HG03060 (cell line): ENCODE measurements around the gene KIAA0319L.
"Not testable (repeated sequence)": the region's sequence is repeated elsewhere in the genome, so short reads cannot be mapped to it uniquely, and the experiment has no call there.

Experiments
- ATAC-seq: cut with Tn5 transposase; IDR thresholded peaks from one replicate; pipeline ENCODE4 v1.9.1; 2021; ENCODE audit warnings: low read depth, moderate number of reproducible peaks; ENCODE audit not compliant: unreplicated experiment

KIAA0319L gene

DNA sequence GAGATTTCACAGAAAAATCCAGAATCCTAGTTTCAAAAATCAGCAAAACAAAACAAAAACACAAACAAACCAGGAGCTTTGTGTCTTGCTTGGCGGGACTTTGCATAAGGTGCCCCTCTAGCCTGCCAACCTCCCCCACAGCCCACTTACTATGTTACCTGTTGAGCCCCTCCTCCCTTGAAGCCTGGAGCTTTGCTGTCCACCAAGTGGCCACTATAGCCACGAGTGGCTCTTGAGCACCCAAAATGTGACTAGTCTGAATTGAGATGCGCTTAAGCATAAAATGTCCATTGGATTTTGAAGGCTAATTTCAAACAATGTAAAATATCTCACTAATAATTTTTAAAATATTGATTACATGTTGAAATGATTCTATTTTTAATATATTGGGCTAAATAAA lies 28.1 kb upstream of the KIAA0319L start:
- ATAC-seq = no peak

DNA sequence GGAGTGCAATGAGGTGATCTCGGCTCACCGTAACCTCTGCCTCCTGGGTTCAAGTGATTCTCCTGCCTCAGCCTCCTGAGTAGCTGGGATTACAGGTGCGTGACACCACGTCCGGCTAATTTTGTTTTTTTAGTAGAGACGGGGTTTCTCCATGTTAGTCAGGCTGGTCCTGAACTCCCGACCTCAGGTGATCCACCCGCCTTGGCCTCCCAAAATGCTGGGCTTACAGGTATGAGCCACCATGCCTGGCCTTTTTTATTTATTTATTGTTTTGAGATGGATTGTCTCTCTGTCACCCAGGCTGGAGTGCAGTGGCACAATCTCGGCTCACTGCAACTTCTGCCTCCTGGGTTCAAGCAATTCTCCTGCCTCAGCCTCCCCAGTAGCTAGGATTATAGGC lies 24.4 kb upstream of the KIAA0319L start:
- ATAC-seq = not testable (repeated sequence)

GRCh38 chr1:35580949-35581388 lies 23.8 kb upstream of the KIAA0319L start:
- no peak for ATAC-seq

DNA sequence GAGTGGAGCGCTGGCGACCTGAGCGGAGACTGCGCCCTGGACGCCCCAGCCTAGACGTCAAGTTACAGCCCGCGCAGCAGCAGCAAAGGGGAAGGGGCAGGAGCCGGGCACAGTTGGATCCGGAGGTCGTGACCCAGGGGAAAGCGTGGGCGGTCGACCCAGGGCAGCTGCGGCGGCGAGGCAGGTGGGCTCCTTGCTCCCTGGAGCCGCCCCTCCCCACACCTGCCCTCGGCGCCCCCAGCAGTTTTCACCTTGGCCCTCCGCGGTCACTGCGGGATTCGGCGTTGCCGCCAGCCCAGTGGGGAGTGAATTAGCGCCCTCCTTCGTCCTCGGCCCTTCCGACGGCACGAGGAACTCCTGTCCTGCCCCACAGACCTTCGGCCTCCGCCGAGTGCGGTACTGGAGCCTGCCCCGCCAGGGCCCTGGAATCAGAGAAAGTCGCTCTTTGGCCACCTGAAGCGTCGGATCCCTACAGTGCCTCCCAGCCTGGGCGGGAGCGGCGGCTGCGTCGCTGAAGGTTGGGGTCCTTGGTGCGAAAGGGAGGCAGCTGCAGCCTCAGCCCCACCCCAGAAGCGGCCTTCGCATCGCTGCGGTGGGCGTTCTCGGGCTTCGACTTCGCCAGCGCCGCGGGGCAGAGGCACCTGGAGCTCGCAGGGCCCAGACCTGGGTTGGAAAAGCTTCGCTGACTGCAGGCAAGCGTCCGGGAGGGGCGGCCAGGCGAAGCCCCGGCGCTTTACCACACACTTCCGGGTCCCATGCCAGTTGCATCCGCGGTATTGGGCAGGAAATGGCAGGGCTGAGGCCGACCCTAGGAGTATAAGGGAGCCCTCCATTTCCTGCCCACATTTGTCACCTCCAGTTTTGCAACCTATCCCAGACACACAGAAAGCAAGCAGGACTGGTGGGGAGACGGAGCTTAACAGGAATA lies 20.1 kb upstream of the KIAA0319L start:
- no peak for ATAC-seq

GRCh38 chr1:35576766-35577070 lies 19.5 kb upstream of the KIAA0319L start:
- ATAC-seq = not testable (repeated sequence)

GRCh38 chr1:35576061-35576765 lies 19.0 kb upstream of the KIAA0319L start:
- no peak for ATAC-seq

DNA sequence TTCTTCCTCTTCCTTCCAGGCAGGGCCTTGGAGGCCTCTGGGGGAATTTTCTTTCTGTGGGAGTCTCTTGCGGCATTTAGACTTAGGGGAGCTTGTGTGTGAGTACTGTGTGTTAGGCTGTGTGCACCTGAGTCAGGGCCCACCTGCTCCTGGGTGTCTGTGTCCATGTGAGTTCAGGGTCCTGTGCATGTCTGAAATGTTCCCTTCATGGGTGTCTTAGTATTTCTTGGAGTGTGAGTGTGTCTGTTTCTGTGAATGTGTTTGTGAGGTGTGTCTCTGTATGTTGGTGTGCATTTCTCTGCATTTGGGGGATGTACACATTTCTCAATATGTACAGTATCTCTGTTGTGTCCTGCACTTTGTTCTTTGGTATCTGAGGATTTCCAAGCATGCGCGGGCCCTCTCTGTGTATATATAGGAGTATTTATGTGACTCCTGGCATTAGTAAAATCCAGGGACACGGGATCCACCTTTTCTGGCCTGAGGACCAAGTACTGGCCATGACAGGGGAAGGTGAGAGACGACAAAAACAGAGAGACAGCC lies 18.3 kb upstream of the KIAA0319L start:
- ATAC-seq = no peak

DNA sequence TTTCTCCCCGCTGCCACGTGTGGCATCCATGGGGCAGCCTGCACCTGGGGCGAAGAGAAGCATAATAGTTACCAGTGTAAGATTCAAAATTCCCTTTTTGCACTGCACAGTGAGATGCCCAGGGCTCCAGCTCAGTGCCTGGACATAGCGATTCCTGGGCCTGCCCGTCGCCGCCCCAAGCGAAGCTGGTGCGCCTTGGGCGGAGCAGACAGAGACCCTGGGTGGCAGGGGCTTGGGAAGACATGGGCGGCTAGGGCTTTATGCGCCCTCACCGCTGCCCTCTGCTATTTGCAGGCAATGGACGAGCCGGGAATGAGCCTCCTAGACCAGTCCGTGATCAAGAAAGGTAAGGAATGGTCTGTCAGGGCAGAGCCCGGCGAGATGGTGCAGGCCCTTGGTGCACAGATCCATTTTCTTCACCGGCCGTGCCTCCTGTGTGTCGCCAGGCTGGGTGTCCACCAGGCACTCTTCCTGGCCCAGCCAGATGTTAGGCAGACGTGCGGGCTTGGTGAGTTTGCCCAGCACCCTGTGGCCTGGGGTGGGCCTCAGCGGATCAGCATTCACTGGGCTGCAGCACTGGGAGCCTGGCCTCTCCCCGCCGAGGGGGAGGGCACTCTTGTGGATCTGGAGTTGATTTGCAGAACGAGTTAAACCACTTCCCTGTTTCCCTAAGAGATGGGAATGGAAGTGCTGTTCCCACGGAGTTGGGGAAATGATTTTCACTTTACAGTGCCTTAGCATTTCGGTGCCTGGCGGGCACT lies 17.6 kb upstream of the KIAA0319L start:
- no peak for ATAC-seq

DNA sequence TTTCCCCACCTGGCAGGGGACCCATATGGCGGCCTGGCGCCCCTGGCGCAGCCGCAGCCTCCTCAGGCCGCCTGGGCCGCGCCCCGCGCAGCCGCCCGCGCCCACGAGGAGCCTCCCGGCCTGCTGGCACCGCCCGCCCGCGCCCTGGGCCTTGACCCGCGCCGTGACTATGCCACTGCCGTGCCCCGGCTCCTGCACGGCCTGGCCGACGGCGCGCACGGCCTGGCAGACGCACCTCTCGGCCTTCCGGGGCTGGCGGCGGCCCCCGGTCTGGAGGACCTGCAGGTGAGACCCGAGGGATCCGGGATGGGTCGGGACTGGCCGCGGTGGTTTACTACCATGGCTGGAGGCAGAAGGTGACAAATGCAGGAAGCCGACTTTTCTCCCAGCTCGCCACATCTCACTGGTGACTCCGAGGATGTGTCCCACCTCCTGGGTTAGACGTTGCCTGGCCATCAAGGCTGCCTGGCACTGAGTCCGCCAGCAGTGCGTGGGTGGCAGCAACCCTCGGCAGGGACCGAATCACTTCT lies 17.0 kb upstream of the KIAA0319L start:
- no peak for ATAC-seq

DNA sequence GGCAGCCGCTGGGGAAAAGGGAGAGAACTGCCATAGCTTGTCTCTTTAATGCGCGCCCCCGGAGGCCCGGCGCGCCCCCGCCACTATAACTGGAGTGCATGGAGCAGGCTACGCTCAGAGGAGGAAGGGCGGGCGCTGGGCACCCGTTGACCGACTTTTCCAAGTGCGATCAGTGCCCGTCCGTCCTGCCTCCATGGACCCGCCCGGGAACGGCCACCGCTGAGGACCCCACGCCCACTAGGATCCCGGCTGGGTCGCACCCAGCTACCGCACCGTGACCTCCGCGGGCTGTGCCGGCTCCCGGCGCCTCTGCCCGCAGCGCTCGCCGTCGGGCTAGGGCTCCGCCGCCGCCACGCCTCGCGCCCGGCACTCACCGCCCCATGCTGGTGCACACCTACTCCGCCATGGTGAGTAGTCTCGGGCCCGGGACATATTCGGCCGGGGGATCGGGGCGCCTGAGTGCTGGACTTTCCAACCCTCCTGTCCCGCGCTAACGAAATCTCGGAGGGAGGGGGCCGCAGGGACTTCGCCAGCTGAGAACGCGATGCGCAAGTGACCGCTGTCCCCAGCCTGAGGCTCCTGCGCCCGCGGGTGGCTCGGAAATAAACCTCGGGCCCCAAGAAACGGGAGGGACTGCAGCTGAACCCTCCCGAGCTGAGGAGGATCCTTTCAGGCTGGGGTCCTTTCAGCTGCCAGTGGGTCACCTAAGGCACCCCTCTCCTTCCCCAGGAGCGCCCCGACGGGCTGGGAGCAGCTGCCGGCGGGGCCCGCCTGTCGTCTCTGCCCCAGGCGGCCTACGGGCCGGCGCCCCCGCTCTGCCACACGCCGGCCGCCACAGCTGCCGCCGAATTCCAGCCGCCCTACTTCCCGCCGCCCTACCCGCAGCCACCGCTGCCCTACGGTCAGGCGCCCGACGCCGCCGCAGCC lies 16.3 kb upstream of the KIAA0319L start, which contains the start of gene TFAP2E:
TFAP2E (plus strand) TSS at position 117 of the 927 bp plus-strand sequence; CDS start at position 381, 264 bp downstream.
- ATAC-seq = no peak

GRCh38 chr1:35572296-35572695 lies 15.1 kb upstream of the KIAA0319L start:
- no peak for ATAC-seq

GRCh38 chr1:35571263-35571662 lies 14.1 kb upstream of the KIAA0319L start:
- no peak for ATAC-seq

DNA sequence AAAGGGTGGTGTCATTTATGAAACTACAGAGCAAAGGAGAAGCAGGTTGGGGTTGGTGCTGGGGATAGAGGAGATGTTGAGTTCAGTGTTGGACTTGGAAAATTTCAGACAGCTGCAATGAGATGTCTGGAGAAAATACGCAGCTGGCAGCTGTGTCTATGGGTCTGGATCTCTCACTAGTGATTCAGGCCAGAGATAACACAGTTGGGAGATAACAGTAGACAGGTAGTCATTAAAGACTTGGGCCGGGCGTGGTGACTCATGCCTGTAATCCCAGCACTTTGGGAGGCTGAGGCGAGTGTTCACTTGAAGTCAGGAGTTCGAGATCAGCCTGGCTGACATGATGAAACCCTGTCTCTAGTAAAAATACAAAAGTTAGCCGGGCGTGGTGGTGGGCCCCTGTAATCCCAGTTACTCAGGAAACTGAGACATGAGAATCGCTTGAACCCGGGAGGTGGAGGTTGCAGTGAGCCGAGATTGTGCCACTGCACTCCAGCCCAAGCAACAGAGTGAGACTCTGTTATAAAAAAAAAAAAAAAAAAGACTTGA lies 13.5 kb upstream of the KIAA0319L start:
- ATAC-seq = no peak

DNA sequence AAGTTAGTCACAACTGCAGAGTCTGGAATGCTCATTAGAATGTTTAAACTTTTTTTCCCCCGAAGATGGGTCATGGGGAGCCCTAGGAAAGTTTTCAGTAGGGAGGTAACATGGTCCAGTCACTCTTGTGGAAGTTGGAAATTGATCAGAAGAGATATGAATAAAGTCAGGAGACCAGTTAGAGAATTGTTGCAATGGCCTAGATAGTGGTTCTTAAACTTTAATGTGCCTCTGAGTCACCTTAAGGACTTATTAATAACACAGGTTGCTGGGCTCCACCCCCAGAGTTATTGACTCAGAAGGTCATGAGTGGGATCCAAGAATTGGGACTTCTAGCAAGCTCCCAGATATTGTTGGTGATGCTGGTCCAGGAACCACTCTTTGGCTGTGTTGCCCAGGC lies 12.7 kb upstream of the KIAA0319L start:
- ATAC-seq = no peak

- no peak for ATAC-seq
These were observed 11.8 kb upstream of the KIAA0319L start for GRCh38 chr1:35568975-35569395.

DNA sequence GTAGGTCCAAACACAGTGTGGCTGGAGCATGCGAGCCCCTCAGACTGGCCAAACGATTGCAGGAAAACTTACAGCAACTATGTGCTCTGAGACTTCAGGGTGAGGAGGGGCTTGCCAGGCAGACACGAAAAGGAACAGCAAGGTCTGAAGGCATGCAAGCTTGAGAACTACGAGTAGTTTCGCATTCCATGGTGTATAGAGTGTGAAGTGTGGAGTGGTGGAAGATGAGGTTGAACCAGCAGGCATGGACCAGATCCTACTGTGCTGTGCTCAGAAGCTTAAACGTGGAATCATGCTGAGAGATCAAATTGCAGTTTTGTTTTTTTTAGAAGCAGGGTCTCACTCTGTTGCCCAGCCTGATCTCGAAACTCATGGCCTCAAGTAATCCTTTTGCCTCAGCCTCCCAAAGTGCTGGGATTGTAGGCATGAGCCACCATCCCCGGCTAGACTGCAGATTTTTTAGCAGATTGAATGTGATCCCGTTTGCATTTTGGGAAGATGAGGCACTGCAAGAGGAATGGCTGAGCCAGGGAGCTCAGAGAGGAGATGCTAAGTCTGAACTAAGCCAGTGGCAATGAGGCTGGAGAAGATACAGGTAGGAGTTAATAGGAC lies 10.8 kb upstream of the KIAA0319L start:
- no peak for ATAC-seq

GRCh38 chr1:35565742-35566133 lies 8.5 kb upstream of the KIAA0319L start:
- ATAC-seq = no peak

DNA sequence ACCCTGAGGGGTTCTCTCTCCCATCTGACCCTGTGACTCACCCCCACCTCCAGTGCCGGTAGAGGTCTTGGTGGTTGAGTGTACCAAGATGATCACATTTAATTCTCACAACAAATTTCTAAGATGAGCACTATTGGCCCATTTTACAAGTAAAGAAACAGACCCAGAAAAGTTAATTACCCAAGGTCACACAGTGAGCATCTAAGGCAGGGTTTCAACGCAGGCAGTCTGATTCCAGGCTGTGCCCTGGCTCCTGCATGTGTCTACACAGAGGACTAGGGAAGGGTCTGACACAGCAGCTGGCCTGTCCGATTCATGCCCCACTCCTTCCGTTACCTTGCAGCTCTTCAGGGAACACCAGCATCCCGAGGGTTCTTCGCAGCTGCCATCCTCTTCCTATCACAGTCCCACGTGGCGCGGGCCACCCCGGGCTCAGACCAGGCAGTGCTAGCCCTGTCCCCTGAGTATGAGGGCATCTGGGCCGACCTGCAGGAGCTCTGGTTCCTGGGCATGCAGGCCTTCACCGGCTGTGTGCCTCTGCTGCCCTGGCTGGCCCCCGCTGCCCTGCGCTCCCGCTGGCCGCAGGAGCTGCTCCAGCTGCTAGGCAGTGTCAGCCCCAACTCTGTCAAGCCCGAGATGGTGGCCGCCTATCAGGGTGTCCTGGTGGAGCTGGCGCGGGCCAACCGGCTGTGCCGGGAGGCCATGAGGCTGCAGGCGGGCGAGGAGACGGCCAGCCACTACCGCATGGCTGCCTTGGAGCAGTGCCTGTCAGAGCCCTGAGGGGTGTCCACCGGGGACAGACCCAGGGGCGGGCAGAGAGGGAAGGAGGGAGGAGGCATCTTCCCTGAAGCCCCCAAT lies 7.9 kb upstream of the KIAA0319L start:
- no peak for ATAC-seq
